ENCODE results near the gene MEGF11. TPM values are rescaled to one million over a fixed set of nuclear protein-coding genes. Genes with fewer than 3 reads are reported as not detected.

Gene MEGF11
- total RNA-seq, 1 donor from 2014 or later: 0.77 TPM

DNA sequence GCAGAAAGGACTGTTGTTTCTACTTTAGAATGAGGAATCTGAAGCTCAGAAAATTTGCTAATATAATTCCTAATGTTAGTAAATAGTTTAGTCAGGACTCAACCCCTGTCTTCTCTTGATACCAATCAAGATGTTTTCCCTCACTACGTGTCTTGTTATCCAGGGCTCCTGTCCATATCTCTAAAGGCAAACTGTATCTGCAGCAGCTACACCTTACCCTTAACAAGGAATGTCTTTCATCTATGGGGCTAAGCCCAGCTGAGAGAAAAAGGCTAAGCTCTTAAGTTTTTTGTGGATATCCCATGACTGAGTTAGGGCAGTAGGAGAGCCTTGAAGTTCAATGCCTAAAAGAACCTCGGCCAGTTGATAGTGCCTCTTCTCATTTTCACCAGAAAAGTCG, 351.7 kb downstream of the MEGF11 start:
- Mint-ChIP-seq H3K9me3 (ENCODE audit: unreplicated experiment) (no peaks in the 10 kb centered on the region), H3K36me3 (ENCODE audit: low read depth, unreplicated experiment) (peaks cover 59% of the 10 kb centered on the region), H3K27me3 (ENCODE audit: unreplicated experiment) (no peaks in the 10 kb centered on the region), H3K4me1 (ENCODE audit: unreplicated experiment) (peaks cover 9% of the 10 kb centered on the region), H3K4me3 (ENCODE audit: unreplicated experiment) (no peak overlapping the region), H3K27ac (ENCODE audit: unreplicated experiment) (no peak overlapping the region)
- no peak for DNase-seq (ENCODE audit: low spot score)
- TF ChIP-seq CTCF (IDR thresholded peaks at IDR 0.05; ENCODE audit: unreplicated experiment): no peak

GRCh38 chr15:65901336-65901735, 352.2 kb downstream of the MEGF11 start:
- Mint-ChIP-seq H3K36me3 (ENCODE audit: low read depth, unreplicated experiment) (peaks cover 58% of the 10 kb centered on the region), H3K4me1 (ENCODE audit: unreplicated experiment) (peaks cover 9% of the 10 kb centered on the region), H3K27ac (ENCODE audit: unreplicated experiment) (no peak overlapping the region), H3K27me3 (ENCODE audit: unreplicated experiment) (no peaks in the 10 kb centered on the region), H3K9me3 (ENCODE audit: unreplicated experiment) (no peaks in the 10 kb centered on the region), H3K4me3 (ENCODE audit: unreplicated experiment) (no peak overlapping the region)
- TF ChIP-seq CTCF (IDR thresholded peaks at IDR 0.05; ENCODE audit: unreplicated experiment): no peak
- DNase-seq (ENCODE audit: low spot score): no peak

DNA sequence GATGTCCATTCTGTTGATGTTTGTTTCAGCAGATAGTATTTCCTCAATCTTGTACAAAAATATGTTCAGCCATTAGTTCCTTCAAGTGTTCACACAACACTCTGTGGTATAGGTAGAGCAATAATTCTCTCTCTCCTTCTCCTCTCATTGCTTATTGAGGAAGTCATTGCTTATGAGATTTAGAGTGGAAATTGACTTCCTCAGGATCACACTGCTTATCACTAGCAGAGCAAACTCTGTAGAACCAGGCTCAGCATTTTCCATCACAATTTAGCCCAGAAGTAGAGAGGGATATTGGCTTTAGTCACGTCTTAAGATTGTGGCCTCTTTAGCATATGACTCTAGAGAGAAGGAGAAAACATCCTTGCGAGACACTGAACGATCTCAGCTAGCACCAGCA, 353.1 kb downstream of the MEGF11 start:
- H3K4me1 Mint-ChIP-seq (ENCODE audit: unreplicated experiment): peaks cover 9% of the 10 kb centered on the region
- H3K9me3 Mint-ChIP-seq (ENCODE audit: unreplicated experiment): no peaks in the 10 kb centered on the region
- H3K4me3 Mint-ChIP-seq (ENCODE audit: unreplicated experiment): no peak overlapping the region
- H3K27ac Mint-ChIP-seq (ENCODE audit: unreplicated experiment): no peak overlapping the region
- no peaks in the 10 kb centered on the region for H3K27me3 Mint-ChIP-seq (ENCODE audit: unreplicated experiment)
- no peak for TF ChIP-seq CTCF (IDR thresholded peaks at IDR 0.05; ENCODE audit: unreplicated experiment)
- peaks cover 55% of the 10 kb centered on the region for H3K36me3 Mint-ChIP-seq (ENCODE audit: low read depth, unreplicated experiment)
- no peak for DNase-seq (ENCODE audit: low spot score)

- DNase-seq (ENCODE audit: low spot score): no peak
- Mint-ChIP-seq H3K27me3 (ENCODE audit: unreplicated experiment) (no peaks in the 10 kb centered on the region), H3K4me3 (ENCODE audit: unreplicated experiment) (no peak overlapping the region), H3K36me3 (ENCODE audit: low read depth, unreplicated experiment) (peaks cover 34% of the 10 kb centered on the region), H3K9me3 (ENCODE audit: unreplicated experiment) (no peaks in the 10 kb centered on the region), H3K4me1 (ENCODE audit: unreplicated experiment) (no peaks in the 10 kb centered on the region), H3K27ac (ENCODE audit: unreplicated experiment) (no peak overlapping the region)
- TF ChIP-seq CTCF (IDR thresholded peaks at IDR 0.05; ENCODE audit: unreplicated experiment): no peak
Observed at GRCh38 chr15:65896236-65896635, 357.3 kb downstream of the MEGF11 start.

DNA sequence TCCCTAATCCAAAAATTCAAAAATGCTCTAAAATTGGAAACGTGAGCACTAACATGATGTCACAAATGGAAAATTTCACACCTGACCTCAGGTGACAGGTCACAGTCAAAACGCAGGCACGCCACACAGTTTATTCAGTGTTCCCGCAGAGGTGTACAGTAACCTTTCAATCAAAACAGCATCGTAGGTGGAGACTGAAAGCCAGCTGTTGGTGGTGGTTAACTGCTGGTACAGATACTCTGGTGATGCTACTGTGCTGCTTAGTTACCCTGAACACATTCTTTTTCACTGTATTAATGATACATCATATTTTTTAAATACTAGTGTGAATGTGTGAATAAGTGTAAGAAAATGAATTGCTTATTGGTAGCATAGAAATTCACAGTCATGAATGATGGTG, 360.5 kb downstream of the MEGF11 start:
- no peak for TF ChIP-seq CTCF (IDR thresholded peaks at IDR 0.05; ENCODE audit: unreplicated experiment)
- Mint-ChIP-seq H3K9me3 (ENCODE audit: unreplicated experiment) (no peaks in the 10 kb centered on the region), H3K4me1 (ENCODE audit: unreplicated experiment) (no peaks in the 10 kb centered on the region), H3K4me3 (ENCODE audit: unreplicated experiment) (no peak overlapping the region), H3K36me3 (ENCODE audit: low read depth, unreplicated experiment) (peaks cover 20% of the 10 kb centered on the region), H3K27me3 (ENCODE audit: unreplicated experiment) (no peaks in the 10 kb centered on the region), H3K27ac (ENCODE audit: unreplicated experiment) (no peak overlapping the region)
- no peak for DNase-seq (ENCODE audit: low spot score)
